Right forelimb (tissue), 1 donor: Measurements from ENCODE around the gene RMND5B.

Experiments
- DNase-seq: peaks from one replicate; pipeline ENCODE4 v3.0.0-alpha.2; 2018

The RMND5B gene

DNA sequence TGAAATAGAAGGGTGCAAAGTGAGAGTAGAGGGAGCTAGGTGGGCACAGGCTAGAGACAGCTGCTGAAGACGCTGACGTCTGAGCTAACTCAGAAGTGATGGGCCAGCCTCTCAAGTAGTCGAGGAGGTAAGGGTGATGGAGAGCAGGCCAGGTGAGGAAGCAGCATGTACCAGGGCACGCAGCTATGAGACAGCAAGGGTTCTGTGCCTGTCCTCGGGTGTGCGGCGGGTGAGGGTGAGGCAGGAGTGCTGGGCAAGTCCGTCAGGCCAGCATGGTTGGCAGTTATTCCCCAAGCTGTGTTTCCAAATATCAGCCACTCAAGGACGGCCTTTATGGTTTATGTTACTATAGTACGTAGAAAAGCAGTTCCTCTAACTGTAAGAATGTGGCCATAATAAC is 6.2 kb downstream of the RMND5B start:
- no peak for DNase-seq

DNA sequence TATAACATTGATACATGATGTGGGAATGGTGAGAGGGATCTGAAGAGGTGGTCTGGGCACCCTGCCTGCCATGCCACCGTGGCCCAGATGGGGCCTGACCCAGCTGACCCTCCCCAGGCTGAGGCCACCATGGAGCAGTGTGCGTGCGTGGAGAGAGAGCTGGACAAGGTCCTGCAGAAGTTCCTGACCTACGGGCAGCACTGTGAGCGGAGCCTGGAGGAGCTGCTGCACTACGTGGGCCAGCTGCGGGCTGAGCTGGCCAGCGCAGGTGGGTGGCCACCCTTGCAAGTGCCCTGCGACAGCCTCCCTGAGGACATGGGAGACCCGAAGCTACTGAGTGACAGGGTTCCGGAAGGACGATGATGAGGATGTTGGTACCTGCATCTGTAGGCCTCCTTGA is 7.2 kb downstream of the RMND5B start:
- no peak for DNase-seq

DNA sequence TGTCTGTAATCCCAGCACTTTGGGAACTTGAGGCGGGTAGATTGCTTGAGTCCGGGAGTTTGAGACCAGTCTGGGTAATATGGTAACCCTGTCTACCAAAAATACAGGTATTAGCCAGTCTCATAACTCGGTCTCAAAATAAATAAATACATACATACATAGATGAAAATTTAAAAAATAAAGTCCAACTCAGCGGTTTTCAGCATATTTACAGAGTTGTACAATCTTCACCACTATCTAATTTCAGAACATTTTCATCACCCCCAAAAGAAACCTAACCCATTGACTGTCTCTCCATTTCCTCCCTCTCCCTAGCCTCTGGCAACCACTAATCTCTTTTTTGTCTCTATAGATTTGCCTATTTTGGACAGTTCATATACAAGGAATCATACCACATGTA is 10.7 kb downstream of the RMND5B start:
- no peak for DNase-seq

DNA sequence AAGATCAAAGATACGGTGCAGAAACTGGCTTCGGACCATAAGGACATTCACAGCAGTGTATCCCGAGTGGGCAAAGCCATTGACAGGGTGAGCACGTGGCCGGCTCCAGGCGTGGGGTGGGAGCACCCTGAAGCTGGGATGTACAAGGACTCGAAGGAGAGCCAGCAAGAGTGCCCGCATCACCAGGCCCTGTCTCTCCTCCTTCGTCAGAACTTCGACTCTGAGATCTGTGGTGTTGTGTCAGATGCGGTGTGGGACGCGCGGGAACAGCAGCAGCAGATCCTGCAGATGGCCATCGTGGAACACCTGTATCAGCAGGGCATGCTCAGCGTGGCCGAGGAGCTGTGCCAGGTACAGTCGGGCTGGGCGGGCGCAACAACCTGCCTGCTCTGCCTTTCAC is 11.8 kb downstream of the RMND5B start:
- no peak for DNase-seq

DNA sequence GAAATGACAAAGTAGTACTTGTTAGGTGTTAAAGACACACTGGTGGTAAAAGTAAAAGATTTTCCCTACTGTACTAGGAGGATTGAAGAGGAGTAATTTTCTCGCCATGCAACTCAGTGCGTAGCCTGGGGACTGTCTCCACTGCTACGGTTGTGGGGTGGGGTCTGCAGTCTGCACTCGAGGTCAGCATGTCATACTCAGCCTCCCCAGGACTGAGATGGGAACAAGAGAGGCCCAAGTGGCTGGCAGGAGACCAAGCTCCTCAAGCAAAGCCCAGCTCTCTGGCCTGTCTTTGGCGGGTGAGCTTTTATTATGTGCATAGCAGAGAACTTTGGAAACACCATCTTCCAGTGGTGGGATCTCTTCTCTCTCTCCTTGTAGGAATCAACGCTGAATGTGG is 12.4 kb downstream of the RMND5B start:
- DNase-seq = no peak

DNA sequence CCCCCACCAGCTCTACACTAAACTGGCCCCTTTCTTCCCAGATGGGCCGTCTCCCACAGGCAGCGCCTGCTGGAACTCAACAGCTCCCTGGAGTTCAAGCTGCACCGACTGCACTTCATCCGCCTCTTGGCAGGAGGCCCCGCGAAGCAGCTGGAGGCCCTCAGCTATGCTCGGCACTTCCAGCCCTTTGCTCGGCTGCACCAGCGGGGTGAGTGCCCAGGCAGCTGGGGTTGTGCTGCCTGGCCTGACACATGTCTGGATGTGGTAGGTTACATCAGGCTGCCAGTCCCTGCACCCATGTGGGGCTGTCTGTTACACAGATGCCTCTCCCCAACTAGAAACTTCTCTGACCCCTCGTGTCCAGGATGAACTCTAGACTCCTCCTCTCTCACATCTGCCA is 13.1 kb downstream of the RMND5B start:
- peak; percentile 83 for DNase-seq

DNA sequence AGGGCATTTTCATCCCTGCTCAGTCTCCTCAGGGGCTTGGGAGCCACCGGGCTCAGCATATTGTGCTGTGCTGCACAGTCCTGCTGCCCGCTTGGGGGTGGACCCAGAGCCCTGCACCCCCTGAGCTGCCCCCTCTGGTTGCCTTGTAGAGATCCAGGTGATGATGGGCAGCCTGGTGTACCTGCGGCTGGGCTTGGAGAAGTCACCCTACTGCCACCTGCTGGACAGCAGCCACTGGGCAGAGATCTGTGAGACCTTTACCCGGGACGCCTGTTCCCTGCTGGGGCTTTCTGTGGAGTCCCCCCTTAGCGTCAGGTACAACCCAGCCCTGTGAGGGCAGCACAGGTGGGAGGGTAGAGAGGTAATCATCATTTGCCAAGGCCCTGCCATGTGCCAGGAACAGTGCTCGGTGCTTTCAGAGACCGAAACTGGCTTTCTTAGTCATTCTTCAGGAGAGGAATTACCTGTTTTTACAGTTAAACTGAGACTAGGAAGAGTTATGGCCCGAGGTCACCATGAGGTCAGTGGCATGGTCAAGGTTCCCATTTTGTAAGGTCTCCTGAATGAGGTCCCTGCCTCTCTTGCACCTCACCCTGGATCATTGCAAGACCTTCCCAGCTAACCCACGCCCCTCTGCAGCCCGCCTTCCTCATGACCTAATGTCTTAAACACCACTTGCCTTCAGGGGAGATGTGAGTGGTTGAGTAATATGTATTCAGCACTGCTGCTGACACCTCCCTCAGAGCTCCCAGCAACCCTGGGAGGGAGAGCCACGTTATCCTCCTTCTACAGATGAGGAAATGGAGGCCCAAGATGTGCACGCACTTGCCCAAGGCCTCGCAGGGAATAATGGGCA is 15.4 kb downstream of the RMND5B start:
- DNase-seq = peak; percentile 62

DNA sequence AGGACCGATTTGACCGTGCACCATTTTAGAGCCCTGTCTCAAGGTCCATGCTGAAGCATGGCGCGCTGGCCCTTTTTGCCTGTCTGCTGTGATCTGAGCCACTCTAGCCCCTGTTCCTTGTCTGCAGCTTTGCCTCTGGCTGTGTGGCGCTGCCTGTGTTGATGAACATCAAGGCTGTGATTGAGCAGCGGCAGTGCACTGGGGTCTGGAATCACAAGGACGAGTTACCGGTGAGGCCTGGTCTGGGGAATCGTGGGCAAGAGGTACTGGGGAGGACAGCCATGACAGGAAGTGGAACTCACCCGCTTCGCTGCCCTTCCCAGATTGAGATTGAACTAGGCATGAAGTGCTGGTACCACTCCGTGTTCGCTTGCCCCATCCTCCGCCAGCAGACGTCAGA is 16.6 kb downstream of the RMND5B start:
- no peak for DNase-seq

DNA sequence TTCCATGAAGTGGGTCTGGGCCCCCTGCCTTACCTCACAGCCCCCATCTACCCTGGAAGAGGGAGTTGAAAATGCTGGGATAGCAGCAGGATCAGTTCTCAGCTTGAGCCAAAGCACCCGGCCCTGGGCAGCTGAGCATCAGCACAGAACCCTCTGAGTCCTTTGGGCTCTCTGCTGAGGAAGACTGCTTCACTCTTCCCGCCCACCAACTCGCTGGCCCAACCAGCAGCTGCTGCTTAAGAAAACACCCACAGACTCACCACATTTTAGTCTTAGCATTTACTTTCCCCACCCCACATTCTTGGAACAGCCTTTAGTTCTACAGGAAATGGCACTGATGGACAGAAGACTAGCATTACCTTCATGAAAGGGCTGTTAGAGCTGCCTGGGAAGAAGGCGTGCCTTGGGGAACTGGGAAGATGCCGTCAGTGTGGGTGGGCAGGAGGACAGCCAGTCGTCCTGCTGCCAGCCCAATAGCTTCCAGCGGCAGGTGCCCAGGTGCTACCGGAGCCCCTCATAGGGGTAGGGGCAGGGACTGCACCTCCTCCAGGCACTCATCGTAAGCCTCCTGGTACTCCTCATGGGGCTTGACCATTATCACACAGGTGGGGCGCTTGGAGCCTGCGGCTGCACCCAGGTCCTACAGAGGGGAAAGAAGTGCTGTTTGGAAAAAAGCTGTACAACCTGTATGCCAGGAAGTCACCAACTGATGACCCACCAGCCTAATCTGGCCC is 18.6 kb downstream of the RMND5B start:
- DNase-seq = no peak

DNA sequence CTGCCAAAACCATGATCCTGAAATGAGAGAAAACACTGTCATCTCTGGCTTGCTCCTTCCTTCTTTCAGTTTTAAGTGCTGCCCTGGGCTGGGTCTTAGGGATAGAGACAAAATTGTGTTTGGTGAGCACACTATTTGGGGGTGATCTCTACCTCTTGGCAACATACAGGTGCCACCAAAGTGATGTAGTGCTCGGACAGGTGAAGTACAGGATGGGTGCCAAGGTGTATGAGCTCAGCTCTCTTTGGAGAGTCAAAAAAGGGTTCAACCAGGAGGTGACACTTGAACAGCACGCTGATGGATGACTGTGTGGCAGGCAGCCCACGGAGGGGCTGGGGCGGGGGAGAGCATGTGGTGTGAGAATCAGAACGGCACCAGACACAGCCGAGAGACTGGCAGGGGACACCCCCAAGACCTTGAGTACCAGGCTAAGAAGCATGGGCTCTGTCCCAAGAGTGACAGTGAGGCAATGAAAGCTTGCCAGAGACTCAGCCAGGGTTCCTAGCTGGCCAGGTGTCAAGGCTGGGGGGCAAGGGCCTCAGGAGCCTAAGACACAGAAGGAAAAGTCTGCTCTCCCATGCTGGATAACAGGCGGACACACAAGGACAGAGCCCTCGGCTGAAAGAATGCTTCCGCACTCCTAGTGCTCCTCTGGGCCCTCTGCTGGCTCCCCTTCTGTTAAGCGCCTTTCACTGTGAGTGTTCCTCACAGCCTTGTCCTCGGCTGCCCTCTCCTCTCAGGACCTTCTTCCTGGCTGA is 20.3 kb downstream of the RMND5B start:
- DNase-seq = no peak

DNA sequence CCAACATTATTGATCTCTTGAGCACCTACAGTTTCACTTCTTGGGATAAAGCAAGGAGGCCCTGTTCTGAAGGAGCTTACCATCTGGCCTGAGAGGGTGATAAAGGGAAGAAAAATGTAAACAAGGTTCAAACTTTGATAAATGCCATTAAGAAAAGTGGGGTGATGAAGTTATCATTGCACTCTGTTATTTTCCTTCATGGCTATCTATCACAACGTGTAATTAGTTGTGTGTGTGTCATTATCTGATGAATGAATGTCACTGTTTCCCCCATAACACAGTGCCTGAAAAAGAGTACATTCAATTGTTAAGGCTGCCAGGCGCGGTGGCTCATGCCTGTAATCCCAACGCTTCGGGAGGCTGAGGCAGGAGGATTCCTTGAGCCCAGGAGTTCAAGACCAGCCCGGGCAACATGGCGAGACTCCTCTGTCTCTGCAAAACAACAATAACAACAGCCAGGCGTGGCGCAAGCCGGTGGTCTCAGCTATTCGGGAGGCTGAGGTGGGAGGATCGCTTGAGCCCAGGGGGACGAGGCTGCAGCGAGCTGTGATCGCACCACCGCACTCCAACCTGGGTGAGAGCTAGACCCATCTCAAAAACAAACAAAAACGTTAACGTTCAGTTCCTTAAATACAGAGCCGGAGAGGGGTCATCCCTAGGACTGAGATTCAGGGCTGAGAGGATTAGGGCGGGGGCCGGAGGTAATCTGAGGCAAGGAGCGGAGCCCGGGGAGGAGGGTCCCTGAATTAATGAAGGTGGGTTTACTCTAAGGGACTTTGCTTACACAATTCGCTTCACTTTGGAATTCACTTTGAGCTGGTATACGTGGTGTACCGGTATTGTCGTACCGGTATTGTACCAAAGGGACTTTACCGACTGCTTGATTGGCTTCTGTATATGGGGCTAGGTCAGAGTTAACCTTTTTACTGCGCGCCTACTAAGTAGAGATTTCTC is 22.0 kb downstream of the RMND5B start:
- DNase-seq = no peak

DNA sequence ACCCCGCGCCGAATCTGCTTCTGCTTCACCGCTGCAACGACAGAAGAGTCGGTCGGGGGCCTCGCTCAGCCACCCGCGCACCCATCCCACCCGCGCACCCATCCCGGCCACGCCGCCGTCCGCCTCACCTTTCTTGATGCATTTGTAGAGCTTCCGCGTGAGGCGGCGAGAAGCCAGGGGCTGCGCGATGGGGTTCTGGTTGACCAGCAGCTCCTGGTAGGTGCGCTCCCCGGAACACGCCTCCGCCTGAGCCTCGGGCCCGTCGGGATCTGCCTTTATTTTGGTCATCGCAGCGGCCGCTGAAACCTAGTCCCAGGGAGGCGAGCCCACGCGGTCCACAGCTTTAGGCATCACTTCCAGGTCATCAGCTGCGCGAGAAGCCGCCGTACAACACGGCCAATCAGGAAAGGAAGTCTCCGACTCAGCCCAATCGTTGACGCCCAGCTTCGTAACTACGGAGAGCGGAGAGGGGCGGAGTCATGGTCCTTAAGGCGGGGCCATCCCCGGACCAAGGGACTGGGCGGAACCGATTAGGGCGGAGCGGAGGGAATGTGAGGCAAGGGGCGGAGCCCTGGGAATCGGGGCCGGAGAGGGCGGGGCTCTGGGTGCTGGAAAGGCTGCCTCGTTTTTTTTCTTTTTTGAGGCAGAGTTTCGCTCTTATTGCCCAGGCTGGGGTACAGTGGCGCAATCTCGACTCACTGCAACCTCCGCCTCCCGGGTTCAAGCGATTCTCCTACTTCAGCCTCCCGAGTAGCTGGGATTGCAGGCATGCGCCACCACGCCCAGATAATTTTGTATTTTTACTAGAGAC is 22.9 kb downstream of the RMND5B start, which contains the start of gene NHP2:
TSS of gene NHP2 (minus strand) at position 356 of the 811 bp plus-strand sequence. CDS start at position 288, 68 bp downstream.
- DNase-seq = peak; percentile 98

DNA sequence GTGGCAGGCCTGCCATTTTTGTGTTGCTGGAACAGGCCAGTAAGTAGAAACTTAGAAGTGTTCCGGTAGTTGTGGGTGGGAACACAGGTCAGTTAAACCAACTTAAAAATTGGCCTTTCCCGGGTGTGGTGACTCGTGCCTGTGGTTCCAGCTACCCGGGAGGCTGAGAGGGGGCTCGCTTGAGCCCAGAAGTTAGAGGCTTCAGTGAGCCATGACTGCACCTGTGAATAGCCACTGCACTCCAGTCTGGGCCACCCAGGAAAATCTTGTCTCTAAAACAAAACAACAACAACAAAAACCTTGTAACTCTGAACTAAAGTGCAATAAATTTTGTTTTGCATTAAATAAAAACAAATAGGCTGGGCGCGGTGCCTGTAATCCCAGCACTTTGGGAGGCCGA is 24.3 kb downstream of the RMND5B start:
- no peak for DNase-seq

DNA sequence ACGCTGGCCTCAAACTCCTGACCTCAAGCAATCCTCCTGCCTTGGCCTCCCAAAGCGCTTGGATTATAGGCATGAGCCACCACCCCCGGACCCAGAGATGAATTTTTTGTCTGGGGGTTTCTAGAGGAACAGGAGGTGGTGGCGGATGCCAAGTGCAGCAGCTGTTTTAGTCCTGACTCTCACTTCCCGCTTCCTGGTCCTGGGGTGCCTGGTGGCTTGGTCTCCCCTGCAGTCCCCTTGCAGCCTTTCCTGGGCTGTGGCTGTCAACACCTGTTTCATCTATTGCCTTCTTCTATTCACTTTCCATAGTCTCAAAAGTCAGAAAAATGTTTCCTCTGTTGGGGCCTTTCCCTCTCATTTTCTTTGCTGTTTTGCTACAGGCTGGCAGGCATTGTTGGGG is 29.4 kb downstream of the RMND5B start:
- DNase-seq = no peak

DNA sequence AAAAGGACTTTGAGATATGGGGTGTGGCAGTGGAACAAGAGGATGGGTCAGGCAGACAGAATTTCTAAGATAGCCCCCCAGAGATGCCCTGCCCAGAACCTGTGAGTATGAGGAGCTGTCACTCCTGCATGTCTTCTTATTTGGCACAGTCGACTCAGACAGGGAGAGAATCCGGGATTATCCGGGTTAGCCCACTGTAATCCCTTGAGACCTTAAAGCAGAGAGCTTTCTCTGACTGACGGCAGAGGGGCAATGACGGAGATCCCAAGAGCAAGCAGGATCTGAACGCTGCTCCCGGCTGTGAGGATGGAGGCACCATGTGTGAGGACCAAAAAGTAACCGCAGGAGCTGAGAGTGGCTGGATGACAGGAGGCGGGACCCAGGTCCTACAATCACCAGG is 31.7 kb downstream of the RMND5B start:
- DNase-seq = no peak

DNA sequence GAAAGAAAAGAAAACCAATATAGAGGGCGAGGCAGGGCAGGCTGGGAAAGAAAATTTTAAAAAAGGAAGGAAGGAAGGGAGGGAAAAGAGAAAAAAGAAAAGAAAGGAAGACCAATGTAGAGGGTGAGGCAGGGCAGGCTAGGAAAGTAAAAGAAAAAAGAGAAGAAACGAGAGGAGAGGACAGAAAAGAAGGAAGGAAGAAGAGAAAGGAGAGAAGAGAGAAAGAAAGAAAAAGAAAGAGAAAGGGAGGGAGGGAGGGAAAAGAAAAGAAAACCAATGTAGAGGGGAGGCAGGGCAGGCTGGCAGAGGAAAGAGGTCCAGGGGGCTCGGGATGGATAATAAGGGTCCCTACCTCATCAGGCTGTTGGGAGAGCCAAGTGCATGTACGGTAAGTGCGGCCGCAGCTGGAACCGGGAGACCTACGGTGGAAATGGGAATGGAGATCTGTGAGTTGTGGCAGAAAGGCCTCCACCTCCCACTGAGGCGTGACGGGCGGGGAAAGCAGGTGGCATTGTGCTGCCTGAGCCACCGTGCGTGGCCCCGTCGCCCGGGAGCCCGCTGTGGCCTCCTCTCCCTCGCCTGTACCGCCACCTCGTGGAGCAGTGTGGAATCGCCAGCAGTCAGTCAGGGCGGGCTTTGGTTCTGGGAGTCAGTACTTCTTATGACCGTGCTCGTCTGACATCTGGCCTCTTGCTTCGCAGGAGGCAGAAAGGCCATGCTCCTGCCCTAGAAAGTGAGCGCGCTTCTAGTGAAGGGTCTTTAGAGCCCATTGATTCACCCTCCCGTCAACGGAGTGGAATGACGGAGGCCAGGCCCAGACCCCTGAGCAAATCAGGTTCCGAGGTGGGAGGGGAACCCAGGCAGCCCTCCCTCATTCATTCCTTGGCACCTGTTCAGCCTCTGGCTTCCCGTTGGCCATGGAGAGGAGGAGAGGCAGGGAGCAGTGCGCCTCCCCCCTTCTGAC is 33.2 kb downstream of the RMND5B start:
- DNase-seq = peak; percentile 92

DNA sequence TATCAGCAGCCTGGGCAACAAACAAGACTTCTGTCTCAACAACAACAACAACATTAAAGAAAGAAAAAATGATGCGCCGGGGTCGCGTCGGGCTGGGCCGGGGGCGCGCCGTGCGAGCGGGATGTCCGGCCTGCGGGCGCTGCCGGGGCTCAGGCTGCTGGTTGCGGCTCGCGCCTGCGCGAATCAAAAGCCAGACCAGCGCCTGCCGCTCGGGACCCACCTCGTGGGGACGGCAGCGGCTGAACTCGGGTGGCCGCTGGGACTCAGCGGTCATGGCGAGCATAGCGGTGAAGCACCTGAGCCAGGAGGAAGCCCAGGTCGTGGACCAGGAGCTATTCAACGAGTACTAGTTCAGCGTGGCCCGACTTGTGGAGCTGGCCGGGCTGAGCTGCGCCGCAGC is 34.8 kb downstream of the RMND5B start:
- no peak for DNase-seq

DNA sequence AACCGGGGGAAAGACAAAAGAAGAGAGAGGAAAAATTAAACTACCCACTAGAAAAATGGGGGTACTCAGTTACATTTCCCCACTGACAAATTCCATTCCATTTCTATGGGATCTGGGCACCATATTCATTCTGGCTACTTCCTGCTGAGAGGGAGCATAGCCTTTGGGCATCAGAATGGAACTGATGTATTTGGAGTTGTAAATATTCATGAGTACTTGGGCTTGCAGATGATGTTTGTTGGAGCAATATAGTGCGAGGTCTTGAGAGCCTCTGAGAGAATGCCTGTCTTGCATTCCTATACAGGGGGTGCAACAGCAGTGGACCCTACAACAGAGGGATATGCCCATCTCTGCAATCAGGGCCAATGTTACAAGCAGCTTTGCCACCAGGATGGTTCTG is 39.6 kb downstream of the RMND5B start:
- no peak for DNase-seq

DNA sequence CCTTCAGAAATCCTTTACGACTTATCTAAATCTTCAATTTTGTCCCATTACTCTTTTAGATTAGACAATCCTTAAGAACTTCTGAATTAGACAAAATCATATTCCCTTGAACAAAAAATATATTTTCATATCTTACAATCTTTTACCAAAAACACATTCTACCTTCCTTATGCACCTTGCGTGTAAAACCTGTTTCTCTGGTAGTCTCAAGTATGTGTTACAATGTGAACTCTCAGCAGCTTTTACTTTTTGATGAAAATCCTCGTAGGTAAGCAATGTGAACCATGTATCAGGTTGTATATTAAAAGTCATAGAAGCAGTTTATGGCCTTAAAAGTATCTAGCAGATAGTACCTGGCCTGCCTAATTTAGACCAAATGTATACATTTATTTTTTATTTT is 43.6 kb downstream of the RMND5B start:
- DNase-seq = no peak

DNA sequence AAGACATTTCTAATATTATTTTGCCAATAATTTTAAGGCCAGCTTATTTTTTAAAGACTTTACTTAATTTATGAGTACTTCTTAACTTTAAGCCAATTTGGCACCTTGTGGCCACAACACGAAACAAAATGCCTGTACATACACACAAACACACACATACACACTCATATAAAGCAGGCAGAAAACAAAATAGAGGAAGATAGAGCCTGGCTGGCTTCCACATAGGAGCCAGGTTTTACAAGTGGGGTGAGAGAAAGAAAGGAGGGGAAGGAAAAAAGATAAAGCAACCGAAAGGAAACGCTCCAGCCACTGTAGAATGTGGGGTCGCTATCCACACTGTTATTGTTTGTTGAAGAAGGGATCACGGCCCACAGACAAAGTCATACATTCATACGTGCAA is 46.0 kb downstream of the RMND5B start:
- no peak for DNase-seq
